G401.6 (cell line): Measurements from ENCODE around the gene MAPRE2.

Source experiments
- FAIRE-seq: peaks from 2 replicates; lab custom pipeline; 2012; peaks lifted over from hg19 to GRCh38; lab: Jason Lieb, UNC

Gene MAPRE2

DNA sequence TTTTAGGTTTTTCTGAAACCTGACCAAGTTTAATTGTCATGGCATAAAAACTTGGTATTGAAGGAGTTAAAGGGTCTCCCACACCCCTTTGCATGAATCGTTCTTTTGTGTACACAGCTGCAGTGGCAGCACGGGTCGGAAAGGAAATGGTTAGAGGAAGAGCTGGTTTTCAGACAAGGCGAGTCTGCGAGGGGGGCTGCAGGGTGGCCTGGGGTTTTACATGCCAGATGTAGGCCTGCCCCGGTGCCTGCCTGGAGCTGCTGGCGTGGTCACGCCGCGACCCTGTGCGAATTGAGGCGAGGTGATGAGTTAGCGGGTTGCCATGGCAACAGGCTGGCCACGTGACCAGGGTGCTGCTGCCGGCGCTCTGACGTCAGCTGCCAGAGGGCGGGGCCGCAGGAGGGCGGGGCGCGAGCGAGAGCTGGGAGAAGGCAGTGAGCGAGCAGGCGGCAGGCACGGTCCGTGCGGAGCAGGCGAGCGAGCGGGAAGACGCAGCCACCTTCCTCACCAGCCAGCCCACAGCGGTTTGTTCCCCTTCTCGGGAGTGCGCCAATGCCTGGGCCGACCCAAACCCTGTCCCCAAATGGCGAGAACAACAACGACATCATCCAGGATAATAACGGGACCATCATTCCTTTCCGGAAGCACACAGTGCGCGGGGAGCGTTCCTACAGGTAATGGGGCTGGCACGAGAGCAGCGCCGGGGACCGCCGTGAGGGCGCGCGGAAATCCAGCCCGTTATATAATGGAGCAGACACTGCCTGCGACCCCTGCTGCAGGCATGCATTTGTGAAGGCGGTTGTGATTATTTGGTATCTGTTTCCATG, at the start of gene MAPRE2:
TSS of gene MAPRE2 (plus strand) at position 426 of the 827 bp plus-strand sequence. CDS start at position 553, 127 bp downstream.
- FAIRE-seq: peak; percentile 84

DNA sequence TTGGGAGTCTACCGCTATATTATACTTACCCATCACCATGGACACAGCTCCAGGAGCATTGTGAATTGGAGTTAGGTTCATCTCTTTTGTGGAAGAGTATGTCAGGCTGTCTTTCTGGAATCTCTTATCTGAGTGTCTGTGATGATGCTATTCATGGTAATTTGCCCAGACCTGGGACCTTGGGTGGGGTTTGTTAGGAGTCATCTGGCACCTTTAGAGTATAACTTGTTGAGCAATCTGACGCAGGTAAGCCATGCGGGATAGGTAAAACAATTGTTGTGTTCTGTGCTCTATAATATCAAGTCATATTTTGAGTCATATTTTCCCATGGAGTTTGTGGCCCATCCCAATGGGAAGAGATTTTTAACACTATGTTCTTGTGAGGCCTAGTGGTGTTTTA, 49.7 kb upstream of the MAPRE2 start:
- FAIRE-seq: no peak

DNA sequence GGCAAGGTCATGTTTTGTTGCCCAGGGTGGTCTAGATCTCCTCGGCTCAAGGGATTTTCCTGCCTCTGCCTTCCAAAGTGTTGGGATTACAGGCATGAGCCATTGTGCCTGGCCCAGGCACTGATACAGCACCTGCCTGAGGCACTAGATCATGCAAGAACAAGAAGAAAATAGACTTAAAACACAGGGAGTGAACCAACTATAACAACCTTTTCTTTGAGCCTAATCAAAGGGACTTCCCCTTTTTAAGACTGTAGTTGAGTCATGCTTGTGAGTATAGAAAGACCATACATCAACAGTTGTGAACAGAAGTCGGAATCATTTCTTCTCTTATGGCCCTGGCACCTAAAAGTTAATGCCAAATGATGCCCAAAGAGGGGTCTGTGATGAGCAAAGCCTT, 47.9 kb upstream of the MAPRE2 start:
- FAIRE-seq: no peak

DNA sequence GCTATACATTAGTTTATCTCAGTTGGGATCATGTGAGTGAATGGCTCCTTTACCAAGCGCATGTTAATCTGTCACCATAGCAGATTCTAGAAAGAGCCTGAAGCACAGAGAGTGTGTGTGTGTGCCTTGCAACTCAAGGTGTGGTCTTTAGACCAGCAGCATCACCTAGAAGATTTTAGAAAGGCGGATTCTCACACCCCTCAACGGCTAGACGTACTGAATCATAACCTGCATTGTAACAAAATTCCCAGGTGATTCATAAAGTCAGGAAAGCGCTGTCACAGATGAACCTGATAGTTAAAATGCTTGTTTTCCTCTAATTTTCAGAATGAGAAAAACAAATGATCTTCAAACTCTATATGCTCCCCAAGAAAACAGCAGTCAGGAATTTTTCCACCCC, 45.5 kb upstream of the MAPRE2 start:
- no peak for FAIRE-seq

DNA sequence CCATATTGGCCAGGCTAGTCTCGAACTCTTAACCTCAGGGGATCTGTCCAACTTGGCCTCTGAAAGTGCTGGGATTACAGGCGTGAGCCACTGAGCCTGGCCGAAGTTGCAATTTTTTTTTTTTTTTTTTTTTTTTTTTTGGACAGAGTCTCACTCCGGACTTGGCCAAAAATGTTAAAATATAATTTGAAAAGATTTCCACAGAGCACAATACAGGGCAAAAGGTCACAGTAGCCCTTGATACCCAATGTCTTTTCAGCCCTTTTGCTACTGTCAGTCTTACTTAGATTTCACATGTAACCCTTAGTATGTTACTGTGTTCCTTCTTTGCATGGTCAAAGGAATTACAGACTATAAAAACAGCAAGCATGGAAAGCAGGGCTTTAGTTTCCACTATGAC, 42.6 kb upstream of the MAPRE2 start:
- no peak for FAIRE-seq

DNA sequence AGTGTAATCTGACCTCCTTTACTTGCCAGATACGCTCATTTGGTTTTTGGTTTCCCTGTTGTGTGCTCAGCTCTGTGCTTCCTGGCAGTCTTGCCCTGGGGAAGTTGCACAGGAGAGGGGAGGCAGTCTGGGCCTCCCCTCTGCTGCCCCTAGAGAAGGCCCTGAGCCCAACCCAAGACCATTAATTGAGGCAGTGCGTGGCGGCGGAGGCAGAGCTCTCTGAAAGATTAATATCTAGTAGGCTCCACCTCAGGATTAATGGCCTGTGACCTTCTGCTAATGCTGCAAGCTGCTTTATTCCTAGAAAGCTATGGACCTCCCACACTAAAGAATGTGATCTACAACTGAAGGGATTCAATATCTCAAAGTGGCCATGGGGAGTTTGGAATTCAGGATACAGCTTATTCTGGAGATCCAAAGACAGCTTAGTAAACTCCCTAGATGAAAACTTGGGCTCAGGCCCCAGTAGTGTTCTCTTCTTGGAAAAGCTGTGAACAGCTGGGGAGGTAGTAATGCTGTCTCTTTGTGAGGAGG, 41.4 kb upstream of the MAPRE2 start:
- FAIRE-seq: peak; percentile 92

DNA sequence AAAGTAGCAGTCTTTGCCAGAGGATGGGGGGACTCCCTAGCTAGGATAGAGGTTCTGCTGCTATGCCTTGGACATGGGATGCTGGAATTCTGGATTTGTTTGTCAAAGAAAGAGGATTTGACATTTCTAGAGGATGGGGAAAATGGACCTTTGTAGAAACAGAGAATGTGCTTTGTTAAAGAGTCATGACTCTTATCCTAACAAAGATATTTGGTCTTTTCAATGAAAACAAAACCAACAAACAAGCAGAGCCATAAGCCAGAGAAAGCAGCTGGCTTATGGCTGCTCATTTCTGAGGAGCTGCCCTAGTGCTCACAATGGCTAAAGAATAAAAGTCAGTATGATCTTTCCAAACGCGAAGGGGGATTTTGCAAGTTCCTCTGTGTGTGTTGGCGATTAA, 40.8 kb upstream of the MAPRE2 start:
- no peak for FAIRE-seq

DNA sequence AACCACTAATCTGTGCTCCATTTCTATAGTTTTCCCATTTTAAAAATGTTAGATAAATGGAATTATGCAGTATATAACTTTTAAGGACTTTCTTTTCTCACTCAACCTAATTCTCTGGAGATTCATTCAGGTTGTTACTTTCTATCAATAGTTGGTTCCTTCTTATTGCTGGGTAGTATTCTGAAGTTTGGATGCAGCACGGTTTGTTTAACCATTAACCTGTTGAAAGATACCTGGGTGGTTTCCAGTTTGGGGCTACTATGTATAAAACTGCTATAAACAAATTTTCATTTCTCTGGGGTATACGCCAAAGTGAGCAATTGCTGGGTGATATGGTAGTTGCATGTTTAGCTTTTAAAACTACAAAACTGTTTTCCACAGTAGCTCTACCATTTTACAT, 39.1 kb upstream of the MAPRE2 start:
- FAIRE-seq: no peak

DNA sequence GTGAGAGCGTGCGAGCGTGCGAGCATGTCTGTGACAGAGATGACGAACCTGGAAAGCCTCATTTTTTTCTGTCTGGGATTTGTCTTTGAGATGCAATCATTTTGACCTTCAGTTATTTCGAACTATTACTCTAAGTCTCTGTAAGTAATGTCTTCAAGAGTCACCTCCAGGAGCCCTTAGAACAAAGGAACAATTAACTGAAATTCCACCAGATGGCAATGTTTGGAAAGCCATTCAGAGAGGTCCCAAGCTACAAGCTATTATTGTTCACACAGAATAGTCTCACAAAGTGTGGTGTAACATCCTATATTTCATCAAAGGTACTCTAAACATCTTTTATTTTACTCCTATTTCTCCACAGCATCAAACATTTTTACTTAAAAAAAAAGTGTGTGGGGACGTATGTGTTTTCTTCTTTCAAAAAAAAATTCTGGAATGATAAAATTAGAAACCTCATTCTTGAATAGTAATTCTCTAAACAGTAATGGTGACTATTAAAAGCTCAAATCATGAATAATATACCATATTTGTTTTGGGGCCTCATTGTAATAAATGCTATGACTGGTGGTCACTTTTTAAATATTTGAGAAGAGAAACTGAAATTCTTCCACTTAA, 35.1 kb upstream of the MAPRE2 start:
- FAIRE-seq: peak; percentile 98

DNA sequence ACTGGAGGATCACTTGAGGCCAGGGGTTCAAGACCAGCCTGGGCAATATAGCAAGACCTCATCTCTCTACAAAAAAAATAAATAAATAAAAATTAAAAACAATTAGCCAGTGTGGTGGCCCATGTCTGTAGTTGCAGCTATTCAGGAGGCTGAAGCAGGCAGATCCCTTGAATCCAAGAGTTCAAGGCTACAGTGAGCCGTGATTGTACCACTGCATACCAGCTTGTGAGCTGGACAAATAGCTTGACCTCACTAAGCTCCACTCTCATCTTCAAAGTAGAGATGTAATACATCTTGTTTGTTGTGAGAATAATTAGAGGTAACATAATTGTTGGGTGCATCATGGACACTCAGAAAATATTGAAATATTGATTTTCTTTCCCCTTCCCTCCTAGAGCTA, 31.1 kb upstream of the MAPRE2 start:
- FAIRE-seq: no peak

DNA sequence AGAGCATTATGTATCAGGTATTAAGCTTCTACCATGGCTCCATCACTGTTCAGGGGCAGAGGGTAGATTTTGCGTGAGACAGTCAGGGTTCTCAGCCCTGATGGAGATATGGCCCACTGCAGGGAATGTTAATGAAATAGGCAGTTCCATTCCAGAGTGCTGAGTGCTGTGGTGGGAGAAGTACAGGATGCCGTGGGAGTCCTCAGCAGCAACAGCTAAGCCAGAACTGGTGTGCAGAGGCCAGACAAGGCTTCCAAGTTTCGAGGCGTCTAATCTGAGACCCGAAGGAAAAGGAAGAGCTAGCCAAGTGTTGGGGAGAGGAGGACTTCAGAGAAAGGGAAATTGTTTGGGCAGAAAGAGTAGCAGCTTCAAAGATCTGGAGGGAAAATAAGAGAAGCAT, 30.2 kb upstream of the MAPRE2 start:
- no peak for FAIRE-seq

DNA sequence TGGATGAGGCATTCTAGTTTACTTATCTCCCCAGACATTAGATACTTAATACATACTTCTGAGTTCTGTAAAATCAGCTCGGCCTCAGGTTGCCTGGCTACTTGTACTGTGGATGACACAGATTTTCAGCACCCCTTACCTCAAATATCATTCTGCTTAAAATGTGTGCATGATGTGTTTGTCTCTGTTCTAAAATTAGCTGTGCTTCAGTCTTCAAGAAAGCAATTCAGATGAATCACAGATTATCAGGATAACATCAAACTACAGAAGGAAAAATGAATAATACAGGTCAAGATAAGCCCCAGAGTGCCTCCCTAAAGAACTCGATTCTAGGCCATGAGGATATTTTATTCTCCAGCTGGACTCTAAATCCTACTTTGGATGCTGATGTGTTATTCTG, 21.3 kb upstream of the MAPRE2 start:
- FAIRE-seq: no peak

DNA sequence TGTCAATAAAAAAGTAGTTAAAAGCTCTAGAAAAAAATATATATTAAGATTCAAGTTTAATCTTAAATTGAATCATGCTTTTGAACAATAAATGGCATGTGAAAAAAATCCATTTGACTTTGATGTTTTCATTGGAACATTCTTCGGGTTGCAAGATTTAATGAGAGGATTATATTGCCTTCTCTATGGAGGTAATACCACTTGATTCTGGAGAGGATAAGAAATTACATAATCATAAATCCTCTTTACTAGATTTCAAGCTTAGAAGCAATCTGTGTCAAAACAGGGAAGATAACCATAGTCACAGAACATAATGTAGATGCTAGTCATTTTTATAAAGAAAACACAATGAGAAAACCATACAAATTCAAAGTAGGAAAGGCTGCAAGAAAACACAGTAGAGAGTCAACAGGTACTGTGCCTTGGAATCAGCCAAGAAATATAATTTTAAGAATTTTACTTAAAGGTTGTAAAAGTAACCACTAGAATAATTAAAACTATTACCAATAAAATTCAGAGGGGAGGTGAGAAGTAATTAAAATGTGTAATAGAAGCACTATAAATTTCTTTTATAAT, 18.7 kb upstream of the MAPRE2 start:
- FAIRE-seq: no peak

DNA sequence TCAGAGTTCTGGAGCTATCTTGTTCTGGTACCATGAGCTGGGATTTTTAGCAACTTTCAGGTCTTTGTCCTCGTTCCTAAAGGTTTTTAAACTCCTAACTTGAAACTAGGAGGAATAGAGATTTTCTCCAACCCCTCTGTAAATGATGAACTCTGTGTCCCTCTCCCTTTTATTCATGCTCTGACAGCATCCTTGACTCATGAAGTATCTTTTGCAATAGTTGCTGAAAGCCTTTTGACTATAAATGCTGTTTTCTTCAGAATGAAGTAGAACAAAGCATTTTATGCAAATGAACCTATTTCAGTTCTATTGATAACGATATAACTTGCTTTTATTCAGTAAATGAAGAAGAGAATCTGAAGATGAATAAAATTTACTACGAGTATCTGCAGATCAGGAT, 17.0 kb upstream of the MAPRE2 start:
- no peak for FAIRE-seq

DNA sequence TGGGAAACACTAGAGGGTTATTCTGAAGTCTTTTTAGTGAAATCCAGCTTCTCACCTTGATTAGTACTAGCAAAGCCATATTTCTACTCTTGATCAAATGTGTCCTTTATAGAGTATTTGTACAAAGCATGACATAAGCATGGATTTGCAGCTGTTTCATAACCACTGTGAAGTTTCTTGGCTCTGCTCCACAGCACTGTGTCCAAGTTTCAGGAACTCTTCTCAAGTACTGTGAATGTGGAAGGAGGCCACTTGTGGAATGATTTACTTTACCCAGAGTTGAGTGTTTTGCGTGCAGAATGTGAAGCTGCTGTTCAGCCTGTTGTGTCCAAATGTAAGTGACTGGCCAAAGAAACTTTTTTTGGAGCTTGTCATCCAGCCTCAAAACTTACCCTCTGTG, 16.2 kb upstream of the MAPRE2 start:
- no peak for FAIRE-seq

DNA sequence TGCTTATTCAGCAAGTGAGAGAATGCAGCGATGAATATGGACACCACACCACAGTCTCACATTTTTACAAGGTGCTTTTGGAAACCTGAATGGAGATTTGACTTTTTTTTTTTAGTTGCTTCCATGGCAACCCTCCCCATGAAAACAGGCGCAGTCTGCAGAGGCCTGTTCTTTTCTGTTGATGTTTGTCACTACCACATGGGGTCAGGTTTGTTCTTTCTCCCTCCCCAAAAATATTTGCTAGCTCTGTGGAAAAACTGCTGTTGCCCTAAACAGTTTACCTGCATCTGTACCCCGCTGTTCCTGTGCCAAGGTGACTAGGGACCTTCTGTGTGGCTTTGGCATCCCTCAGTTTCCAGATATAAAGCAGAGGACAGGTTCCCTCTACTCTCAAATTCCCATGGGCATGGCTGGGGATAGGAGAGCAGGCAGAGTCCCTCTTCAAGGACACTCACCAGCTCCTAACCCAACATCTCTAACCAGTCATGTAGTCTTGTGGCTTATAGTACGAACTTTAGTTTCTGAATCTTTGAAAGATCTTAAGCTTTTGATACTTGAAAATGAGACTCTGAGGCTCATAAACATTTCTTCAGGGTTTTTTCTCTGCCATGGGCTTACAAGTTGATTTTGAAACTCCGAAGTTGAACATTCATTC, 14.7 kb upstream of the MAPRE2 start:
- no peak for FAIRE-seq

DNA sequence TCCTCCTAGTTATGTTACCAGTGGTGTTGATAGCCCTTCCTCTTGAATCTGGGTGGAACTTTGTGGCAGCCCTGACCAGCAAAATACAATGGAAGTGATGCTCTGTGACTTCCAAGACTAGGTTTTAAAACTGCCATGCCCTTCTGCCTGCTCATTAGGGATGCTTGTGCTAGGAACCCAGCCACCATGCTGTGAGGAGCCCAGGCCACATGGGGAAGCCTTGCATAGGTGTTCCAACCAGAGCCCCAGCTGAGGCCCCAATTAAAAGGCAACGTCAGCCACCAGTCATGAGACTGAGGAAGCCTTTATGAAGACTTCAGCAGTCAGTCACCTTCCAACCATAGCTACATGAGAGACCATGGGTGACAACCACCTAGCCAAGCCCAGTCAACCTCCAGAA, 14.0 kb upstream of the MAPRE2 start:
- FAIRE-seq: no peak

DNA sequence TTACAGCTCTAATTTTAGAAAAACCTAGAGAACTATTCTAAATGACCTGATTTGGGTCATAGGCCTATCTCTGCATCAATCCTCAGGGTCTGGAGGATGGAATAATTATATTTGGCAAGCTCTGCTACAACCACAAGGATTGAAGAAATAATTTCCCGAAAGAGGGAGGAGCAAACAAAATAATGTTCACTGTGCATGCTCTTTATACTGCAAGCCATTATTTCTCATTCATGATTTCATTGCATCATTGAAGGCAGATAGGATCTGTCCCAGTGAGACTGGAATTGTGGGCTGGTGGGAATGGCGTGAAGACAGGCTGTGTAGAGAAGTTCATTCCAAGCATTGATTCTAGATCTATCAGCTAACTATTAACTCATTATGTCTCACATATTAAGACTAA, 12.7 kb upstream of the MAPRE2 start:
- FAIRE-seq: no peak

DNA sequence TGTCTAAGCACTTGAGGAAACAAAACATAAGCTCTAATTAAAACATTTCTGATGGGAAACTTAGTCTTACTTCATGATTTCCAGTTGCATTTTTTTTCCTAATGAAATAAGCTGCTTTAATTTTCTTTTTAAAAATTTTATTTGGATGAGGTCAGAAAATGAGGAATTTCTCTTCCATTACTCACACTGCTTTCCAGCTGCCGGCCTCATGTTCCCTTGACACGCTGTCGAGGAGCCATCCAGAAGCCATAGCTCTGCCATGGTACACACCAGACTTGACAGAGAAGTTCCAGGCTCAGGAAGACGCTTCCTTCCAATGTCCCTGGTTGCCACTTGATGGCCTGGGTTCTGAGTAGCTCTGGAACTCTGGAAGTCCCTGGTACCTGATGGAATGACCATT, 12.1 kb upstream of the MAPRE2 start:
- FAIRE-seq: no peak

DNA sequence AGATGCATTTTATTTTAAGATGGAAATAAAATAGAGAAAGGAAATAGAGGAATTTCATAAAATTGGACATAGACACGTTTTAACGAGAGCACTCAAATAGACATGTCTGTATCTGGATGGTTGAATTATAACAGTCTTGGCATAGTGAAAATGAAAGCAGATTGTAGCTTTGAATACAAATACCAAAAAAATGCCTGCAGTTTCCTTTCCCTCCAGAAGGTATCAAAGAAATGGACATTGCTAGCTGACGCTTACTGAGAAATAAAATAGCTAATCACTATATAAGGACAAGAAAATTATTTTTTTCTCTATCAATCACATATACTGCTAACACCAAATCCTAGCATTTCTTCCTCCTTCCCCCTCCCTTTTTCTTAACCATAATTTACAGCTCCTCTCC, 11.4 kb upstream of the MAPRE2 start:
- no peak for FAIRE-seq

DNA sequence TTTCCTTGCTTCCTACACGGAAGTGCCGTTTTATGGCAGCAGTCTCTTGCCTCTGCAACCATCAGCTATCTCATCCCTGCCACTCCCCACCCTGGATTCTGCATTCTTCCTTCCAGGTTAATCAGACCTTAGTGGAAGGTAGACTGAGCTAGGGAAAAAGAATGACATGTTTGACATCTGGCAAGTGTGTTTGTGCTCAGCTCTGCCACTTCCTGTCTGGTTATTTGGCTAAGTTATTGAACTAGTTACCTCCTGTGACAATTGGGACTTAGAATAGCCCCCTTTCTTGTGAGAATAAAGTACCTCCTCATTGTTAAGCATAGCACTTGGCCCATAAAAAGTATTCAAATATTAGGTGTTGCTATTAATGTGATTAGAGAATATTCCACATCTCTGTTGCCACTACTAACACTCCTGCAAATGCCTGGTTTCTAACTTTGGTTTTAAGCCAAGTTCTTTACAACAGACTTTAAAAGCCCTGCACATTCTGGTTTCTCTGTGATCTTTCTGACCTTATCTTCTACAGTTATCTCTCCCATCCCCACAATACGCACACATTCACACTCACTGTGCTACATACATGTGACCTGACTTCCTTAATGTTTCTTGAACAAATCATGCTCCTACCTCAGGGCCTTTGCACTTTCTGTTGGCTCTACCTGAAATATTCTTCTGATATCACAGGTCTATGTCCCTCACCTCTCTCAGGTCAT, 10.8 kb upstream of the MAPRE2 start:
- no peak for FAIRE-seq

DNA sequence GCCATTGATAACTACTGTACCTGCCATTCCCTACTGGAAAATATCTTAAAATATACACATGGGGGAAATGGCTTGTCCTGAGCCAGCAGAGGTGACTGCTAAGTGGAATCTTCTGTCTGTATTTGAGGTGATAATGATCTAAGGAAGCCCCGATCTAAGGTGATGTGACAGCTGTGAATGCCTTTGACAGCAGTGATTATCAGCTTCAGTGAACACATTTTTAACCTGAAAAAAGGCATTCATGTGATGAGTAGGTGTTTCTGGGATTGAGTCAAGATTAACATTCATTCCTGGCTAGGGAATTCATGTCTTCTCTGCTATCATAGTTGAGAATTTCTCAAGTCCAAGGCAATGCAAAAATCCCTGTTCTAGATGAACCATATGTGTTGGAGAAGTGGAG, 9.1 kb upstream of the MAPRE2 start:
- no peak for FAIRE-seq
